HG03103 (cell line): ENCODE data around the gene ADCK1.
"Not testable (repeated sequence)": the region's sequence is repeated elsewhere in the genome, so short reads cannot be mapped to it uniquely, and the experiment has no call there.

Source experiments
- ATAC-seq: cut with Tn5 transposase; IDR thresholded peaks from one replicate; pipeline ENCODE4 v1.9.1; 2021; ENCODE audit warnings: low read depth; ENCODE audit not compliant: unreplicated experiment

Gene ADCK1

GRCh38 chr14:77926942-77927341, 127.0 kb downstream of the ADCK1 start:
- no peak for ATAC-seq

- ATAC-seq = no peak
Measured at GRCh38 chr14:77931441-77931840, 131.5 kb downstream of the ADCK1 start.

GRCh38 chr14:77936138-77936639, 136.3 kb downstream of the ADCK1 start:
- ATAC-seq = no peak

- no peak for ATAC-seq
Measured at GRCh38 chr14:77947372-77947771, 147.5 kb downstream of the ADCK1 start.

- ATAC-seq = no peak
Measured at GRCh38 chr14:77950371-77951063, 150.6 kb downstream of the ADCK1 start.

GRCh38 chr14:77955816-77956484, 156.0 kb downstream of the ADCK1 start:
- ATAC-seq = no peak

- ATAC-seq = not testable (repeated sequence)
Measured at GRCh38 chr14:77959686-77960085, 159.8 kb downstream of the ADCK1 start.

- ATAC-seq = no peak
Measured at GRCh38 chr14:77961847-77962580, 162.1 kb downstream of the ADCK1 start.

GRCh38 chr14:77962731-77963520, 163.0 kb downstream of the ADCK1 start:
- no peak for ATAC-seq

GRCh38 chr14:77964586-77964985, 164.7 kb downstream of the ADCK1 start:
- ATAC-seq = no peak

- ATAC-seq = no peak
Measured at GRCh38 chr14:77965050-77965449, 165.1 kb downstream of the ADCK1 start.

- peak; percentile 69 for ATAC-seq
Measured at GRCh38 chr14:77965919-77966435, 166.1 kb downstream of the ADCK1 start.

GRCh38 chr14:77967110-77967509, 167.2 kb downstream of the ADCK1 start:
- ATAC-seq = no peak

GRCh38 chr14:77970646-77971045, 170.7 kb downstream of the ADCK1 start:
- ATAC-seq = no peak

GRCh38 chr14:77973246-77973645, 173.3 kb downstream of the ADCK1 start:
- no peak for ATAC-seq

GRCh38 chr14:77976591-77976990, 176.7 kb downstream of the ADCK1 start:
- ATAC-seq = no peak

- ATAC-seq = no peak
Measured at GRCh38 chr14:77979171-77979570, 179.3 kb downstream of the ADCK1 start.

GRCh38 chr14:77979666-77980351, 179.9 kb downstream of the ADCK1 start:
- ATAC-seq = no peak

GRCh38 chr14:77980475-77981321, 180.8 kb downstream of the ADCK1 start:
- ATAC-seq = no peak
